GM23248 (cell line): ENCODE measurements around the gene PIK3CB.

Source experiments
- EZH2 ChIP-seq: fragments of 200-600 bp; sonication (generic); IDR thresholded peaks from 2 replicates; pipeline ENCODE4 v1.6.1; 2018; ENCODE audit warnings: antibody characterized with exemption, mild to moderate bottlenecking; ENCODE audit not compliant: insufficient read depth, poor library complexity, severe bottlenecking
- EZH2phosphoT487 ChIP-seq: fragments of 200-600 bp; sonication (generic); IDR thresholded peaks from 2 replicates; pipeline ENCODE4 v1.6.1; 2018; ENCODE audit warnings: antibody characterized with exemption, moderate library complexity, mild to moderate bottlenecking, low read depth; ENCODE audit not compliant: insufficient read depth

DNA sequence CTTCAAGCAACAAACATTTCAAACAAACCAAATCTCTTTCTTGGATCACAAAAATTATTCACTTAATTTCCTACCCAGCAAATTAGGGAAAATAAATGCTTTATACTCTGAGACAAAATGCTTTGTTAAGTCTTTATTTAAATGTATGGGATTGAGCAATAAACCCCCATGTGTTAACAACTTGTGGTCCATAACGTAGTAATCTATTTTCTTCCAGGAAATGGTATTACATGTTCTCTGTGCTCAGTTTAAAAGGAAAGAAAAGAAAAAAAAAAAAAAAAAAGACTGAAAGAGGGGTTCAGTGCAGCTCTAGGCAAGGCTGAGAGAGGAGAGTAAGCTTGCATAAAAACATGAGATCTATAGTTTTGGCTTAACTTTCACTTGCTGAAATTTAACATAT is 102.3 kb downstream of the PIK3CB start:
- no peak for TF ChIP-seq EZH2
- TF ChIP-seq EZH2phosphoT487, result no peak
